SK-MEL-5 (cell line): ENCODE results near the gene CR1. TPM values are rescaled to one million over a fixed set of nuclear protein-coding genes. Genes with fewer than 3 reads are reported as not detected.
A peak's percentile ranks its signal among the peaks of the same experiment; 100 is the strongest.
"Not testable (repeated sequence)": the region's sequence is repeated elsewhere in the genome, so short reads cannot be mapped to it uniquely, and the experiment has no call there.

Source experiments
- DNase-seq: peaks from one replicate; pipeline ENCODE4 v3.0.0-alpha.2; 2016; ENCODE audit warnings: low read depth, low spot score
- in situ Hi-C: cut with HindIII; loops from 2 replicates; pipeline ENCODE4 v1.10.0; 2016; ENCODE audit warnings: low sequenced_read_pairs, high pct_unique_total_duplicates, low pct_unique_long_range_greater_than_20kb
- total RNA-seq: library from RNA; depleted of rRNA; stranded (reverse); fragments of >200 nt; shearing (Covaris generic); gene quantifications from 2 replicates; pipeline ENCODE4 v1.2.3, GENCODE V29; 2014

CR1 gene
- total RNA-seq, 1 experiment from 2014 or later: not detected

DNA sequence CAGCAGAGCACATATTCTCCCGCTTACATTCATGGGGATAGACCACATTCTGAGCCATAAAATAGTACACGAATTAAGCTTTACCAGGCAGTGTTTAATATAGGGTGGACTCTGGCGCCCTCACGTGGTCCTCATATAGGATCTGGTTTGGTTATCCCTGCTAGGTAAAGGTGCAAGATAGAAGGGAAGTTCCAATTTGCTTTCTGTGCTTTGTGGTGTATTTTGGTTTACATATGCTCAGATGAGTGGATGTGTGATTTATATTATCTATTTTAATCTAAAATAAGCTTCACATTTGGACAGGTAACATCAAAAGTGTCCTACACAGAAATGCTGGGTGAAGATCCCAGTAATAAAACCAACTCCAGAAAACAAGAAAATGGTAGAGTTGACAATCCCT is 3.6 kb downstream of the CR1 start:
- in situ Hi-C loops: no loop called here
- peak; percentile 79 for DNase-seq

DNA sequence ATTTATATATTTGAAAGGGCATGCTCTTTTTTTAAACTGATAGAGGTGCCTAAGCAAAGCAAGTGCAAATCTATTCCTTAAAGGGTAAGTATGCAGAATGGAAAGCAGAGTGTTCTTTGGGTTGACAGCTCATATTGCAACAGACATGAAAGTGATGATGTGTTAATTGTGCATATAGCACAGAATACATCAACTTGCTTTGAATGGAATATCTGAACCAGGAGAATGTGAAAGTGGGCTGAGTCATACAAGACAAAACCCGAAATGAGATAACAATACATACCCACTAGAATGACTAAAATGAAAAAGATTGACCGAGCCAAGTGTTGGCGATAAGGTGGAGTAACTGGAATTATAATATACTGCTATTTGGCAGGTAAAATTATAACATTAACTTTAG is 4.3 kb downstream of the CR1 start:
- in situ Hi-C loops: no loop called here
- no peak for DNase-seq

DNA sequence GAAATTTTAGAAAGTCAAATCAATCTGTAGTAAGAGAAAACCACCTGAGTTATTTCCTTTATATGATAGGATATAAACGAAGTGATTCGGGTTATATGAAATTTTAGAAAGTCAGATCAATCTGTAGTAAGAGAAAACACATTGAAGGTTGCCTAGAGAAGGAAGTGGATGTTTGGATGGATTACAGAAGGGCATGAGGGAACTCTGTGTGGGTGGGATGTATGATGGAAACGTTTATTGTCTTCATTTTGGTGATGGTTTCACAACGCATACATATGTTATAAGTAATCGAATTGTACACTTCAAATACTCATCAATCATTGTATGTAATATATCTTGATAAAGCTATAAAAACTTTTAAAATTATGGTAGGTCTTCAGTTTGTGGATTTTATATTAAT is 5.1 kb downstream of the CR1 start:
- no peak for DNase-seq
- in situ Hi-C loops: no loop called here

DNA sequence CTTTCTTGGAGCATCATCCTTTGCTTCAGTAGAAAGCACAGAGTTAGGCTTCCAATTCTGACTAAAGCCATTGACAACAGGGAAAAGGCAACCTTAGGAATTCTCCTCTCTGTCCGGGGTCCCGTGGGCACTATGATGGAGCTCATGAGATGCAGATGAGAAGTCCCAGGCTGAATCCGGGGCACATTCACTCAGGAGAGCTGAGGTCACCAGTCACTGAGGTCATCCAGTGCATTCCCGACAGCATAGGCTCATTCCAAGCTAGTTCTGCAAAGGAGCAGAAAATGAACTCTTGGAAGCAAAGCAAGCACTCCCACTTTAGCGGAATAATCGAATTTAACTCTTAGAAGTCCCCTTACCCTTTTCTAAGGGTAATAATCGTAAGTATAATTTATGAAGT is 6.8 kb downstream of the CR1 start:
- in situ Hi-C loops: no loop called here

DNA sequence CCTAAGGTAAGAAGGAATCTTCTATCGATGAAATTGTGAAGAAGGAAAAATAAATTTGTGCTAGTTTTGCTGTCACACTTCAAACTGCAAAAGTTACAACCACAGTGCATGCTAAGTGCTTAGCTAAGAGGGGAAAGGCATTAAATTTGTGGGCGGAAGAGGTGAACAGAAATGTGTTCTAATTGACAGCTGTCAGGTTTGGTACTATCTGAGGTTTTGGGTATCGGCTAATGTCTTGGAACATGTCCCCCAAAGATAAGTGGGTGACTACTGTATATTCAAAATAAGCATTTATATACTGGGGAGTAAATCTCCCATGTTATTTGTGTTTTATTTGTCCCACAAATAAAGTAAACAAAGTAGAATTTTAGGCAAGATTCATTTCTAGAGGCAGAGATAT is 8.0 kb downstream of the CR1 start:
- in situ Hi-C loops: no loop called here
- DNase-seq: no peak

More for the DNA sequence above, 6.8 kb downstream of the CR1 start:
- DNase-seq: no peak

DNA sequence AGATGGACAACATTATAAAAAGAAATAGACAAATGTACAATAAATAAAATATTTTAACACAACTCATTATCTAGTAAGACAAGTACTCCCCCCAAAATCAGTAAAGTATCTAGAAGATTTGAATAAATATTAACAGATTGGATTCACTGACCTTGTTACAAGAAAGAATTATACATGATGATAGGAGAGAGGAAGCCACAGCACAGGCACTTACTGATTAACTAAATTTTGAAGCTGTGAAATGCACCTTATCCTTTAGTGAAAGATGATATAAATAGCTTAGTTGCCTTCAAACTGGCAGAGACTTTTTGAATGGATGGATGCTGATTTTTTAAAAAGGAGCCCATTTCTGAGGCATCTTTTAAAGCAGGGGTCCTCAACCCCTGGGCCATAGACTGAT is 8.5 kb downstream of the CR1 start:
- DNase-seq: no peak
- in situ Hi-C loops: no loop called here

DNA sequence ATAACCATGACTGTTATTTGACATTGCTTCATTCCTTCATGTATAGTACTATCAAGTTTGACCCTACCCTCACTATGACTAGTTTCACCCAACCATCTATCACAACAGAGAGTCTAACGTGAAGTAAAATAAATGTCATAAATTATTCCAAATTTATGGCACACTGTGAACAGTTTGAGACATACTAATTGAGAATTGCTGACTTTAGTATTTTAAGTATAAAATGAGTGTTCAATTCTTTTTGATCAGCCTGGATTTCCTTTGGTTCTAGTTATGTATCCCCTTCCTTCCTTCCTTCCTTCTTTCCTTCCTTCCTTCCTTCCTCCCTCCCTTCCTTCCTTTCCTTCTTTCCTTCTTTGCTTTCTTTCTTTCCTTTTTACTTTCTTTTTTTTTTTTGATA is 14.5 kb downstream of the CR1 start:
- in situ Hi-C loops: no loop called here
- DNase-seq: no peak

DNA sequence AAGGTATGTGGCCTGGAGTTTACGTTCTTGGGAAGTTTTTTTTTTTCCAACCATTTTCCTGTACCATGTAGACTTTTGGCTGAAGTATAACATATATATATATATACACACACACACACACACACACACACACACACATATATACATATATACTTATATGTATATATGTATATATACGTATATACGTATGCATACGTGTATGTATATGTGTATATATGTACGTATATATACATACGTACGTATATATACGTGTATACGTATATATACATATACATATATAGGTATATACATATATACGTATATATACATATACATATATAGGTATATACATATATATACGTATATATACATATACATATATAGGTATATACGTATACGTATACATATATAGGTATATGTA is 18.9 kb downstream of the CR1 start:
- in situ Hi-C loops: no loop called here
- DNase-seq: no peak

DNA sequence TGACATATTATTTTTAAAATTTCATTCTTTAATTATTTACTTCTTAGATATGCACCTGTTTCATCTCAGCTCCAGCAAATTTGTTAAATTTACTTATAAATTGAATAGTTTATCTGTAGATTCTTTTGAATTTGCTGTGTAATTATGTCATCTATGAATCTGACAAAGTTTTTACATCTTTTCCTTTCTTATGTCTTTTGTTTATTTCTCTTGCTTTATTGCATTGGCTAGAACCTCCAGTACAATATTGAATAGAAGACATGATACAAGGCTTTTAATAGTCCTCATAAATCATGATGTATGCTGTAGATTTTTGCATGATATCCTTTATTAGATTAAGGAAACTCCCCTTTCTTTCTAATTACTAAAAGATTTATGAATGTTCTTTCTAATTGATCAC is 20.8 kb downstream of the CR1 start:
- in situ Hi-C loops: no loop called here
- no peak for DNase-seq

DNA sequence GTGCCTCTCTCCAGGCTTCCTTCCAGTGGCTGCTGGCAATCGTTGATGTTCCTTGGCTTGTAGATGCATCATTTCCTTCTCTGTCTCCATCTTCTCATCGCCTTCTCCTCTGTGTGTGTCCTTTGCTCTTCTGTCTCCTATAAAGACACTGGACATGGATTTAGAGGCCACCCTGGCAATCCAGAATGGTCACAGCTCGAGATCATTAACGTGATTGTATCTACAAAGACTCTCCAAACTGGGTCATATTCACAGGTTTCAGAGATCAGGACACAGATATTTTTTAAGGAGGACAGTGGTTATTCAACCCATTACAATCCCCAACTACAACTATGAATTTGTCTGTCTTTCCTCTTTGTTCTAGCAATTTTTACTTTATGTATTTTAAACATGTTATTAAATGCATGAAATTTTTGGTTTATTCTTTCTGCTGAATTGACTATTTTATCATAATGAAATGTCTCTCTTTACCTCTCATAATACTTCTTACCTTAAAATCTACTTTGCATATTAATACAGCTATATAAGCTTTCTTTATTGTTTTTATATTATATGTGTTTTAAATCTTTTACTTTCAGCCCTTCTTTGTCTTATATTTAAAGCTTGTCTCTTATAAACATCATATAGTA is 22.8 kb downstream of the CR1 start:
- in situ Hi-C loops: no loop called here
- DNase-seq: no peak

DNA sequence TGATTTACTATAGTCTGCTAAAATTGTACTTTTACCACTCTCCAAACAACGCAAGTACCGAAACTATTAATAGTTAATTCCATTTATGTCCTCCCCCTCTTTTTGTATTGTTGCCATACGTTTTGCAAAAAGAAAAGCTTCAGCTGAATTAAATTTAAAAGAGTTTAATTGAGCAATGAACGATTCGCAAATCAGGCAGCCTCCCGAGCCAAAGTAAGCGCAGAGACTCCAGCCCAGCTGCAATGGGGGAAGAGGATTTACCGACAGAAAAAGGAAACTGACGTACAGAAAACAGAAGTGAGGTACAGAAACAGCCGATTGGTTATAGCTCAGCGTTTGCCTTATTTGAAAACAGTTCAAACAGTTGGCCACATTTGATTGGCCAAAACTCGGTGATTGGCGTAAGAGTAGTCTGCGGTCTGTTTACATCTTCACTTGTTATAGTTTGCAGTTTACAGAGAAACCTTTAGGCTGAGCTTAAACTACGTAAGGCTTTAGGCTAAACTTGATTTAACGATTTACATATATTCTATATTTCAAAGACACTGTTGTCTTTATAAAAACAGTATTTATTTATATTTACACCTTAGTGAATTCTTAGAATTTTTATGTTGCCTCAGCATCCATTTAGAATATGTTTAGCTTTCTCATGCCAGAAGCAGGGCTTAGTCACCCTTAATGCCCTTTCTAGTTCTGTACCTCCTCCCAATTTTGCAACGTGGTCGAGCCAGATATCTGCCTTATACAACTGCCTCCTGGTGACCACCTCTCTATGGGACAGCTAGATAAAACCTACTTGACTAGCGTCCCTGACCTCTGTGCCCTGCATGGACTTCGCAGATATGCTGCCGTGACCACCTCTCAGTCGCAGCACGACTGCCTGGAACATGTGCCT is 23.8 kb downstream of the CR1 start:
- DNase-seq: no peak
- in situ Hi-C loops: no loop called here

DNA sequence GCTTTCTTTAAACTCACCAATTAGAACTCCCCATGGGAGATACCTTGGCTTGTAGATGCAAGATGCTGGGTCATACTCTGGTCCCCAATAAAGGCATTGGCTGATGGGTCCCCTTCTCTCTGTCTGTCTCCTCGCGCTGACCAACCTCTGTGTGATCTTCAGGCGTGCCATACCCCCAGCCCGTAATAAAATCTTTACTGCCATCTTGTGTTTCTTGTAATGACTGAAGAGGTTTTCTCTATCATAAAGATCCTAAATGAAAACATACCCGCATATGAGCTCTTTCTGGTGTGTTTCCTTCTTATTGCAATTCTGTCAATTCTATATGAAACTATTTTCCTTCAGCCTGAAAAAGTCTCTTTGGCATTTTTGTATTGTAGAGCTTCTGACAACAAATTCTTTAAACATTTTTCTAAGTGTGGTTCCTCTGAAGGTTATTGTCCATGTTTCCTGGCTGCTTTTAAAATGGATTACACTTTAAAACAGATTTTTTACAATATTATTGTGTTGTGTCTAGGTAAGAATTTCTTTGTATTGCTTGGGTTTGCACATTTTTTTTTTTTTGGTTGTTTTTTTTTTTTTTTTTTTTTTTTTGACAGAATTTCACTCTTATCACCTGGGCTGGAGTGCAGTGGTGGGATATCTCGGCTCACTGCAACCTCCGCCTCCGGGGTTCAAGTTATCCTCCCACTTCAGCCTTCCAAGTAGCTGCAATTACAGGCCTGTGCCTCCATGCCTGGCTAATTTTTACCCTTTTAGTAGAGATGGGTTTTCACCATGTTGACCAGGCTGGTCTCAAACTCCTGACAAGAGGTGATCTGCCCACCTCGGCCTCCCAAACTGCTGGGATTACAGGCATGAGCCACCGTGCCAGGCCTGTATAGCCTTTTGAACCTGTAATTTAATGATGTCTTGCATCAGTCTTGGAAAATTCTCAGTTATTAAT is 24.7 kb downstream of the CR1 start:
- DNase-seq, in situ Hi-C loops: not testable (repeated sequence)

DNA sequence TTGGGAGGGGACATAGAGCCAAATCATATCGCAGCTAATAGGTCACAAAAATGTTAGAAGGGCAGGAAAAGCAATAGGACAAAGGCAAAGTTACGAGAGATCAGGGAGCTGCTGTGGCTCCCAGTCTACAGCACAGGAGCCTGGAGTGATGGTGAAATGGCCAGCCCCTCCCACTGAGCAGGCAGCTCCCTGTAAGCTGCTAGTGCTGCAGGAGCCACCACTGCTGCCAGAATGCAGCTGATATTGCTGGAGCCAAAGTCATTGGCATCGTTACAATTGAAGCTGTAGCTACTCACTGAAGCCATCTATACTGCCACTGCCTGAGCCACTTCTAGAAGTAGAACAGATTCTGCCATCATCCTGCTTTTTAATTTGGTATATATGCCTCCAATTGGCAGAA is 29.3 kb downstream of the CR1 start:
- in situ Hi-C loops, DNase-seq: not testable (repeated sequence)

DNA sequence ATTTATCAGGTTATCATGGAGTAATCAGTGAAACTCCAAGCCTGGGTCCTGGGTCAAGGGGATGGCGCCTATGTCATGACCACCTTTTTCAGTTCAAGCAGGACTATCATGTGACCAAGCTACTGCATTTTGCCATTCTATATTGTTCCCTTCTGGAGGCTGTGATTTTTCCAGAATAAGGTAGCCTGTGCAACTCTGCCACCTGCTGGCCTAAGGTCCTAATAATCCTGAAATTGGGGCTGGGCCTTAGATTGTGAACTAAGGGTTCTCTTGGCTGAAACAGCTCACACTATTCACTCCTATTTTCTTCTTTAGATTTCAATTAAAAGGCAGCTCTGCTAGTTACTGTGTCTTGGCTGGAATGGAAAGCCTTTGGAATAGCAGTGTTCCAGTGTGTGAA is 32.4 kb downstream of the CR1 start:
- in situ Hi-C loops, DNase-seq: not testable (repeated sequence)

DNA sequence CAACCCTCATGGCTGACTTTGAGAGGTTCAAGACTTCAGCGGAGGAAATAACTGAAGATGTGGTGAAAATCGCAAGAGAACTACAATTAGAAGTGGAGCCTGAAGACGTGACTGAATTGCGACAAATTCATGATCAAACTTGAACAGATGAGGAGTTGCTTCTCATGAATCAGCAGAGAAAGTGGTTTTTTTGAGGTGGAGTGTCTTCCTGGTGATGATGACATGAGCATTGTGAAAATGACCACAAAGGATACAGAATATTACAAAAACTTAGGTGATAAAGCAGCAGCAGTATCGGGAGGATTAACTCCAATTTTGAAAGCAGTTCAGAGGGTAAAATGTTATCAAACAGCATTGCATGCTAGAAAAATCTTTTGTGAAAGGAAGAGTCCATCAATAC is 40.3 kb downstream of the CR1 start:
- in situ Hi-C loops, DNase-seq: not testable (repeated sequence)

DNA sequence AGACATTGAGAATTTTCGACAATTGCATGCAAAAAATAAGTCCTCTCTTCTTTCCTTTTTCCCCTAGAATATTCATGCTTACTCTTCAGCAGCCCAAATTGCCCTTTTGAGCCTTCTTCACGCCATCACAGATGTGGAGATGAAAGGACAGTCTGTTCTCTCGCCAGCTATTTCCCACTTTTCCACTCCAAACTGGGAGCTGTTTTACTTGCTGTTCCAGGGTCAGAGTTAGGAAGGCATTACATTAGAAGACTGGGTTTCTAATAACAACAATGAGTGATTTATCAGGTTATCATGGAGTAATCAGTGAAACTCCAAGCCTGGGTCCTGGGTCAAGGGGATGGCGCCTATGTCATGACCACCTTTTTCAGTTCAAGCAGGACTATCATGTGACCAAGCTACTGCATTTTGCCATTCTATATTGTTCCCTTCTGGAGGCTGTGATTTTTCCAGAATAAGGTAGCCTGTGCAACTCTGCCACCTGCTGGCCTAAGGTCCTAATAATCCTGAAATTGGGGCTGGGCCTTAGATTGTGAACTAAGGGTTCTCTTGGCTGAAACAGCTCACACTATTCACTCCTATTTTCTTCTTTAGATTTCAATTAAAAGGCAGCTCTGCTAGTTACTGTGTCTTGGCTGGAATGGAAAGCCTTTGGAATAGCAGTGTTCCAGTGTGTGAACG is 50.9 kb downstream of the CR1 start:
- DNase-seq, in situ Hi-C loops: not testable (repeated sequence)

DNA sequence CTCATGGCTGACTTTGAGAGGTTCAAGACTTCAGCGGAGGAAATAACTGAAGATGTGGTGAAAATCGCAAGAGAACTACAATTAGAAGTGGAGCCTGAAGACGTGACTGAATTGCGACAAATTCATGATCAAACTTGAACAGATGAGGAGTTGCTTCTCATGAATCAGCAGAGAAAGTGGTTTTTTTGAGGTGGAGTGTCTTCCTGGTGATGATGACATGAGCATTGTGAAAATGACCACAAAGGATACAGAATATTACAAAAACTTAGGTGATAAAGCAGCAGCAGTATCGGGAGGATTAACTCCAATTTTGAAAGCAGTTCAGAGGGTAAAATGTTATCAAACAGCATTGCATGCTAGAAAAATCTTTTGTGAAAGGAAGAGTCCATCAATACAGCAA is 58.9 kb downstream of the CR1 start:
- in situ Hi-C loops, DNase-seq: not testable (repeated sequence)
